Measurements from ENCODE around the gene CNTNAP5. TPM values are rescaled to one million over a fixed set of nuclear protein-coding genes. Genes with fewer than 3 reads are reported as not detected.

The CNTNAP5 gene
- total RNA-seq, 1 donor from 2014 or later = 5.0 TPM

- Mint-ChIP-seq H3K9me3 (no peaks in the 10 kb centered on the region), H3K4me3 (no peak overlapping the region), H3K4me1 (ENCODE audit: unreplicated experiment) (no peaks in the 10 kb centered on the region), H3K27me3 (peaks cover 29% of the 10 kb centered on the region), H3K36me3 (no peaks in the 10 kb centered on the region), H3K27ac (no peak overlapping the region)
- DNase-seq (ENCODE audit: extremely low spot score, unreplicated experiment) = no peak
- TF ChIP-seq CTCF (conservative IDR thresholded peaks at IDR 0.05) = peak; percentile 63
Measured at GRCh38 chr2:124018890-124019289, 6.2 kb upstream of the CNTNAP5 start.

- no peak overlapping the region for H3K27ac Mint-ChIP-seq
- peaks cover 20% of the 10 kb centered on the region for H3K4me1 Mint-ChIP-seq (ENCODE audit: unreplicated experiment)
- no peaks in the 10 kb centered on the region for H3K9me3 Mint-ChIP-seq
- TF ChIP-seq CTCF (conservative IDR thresholded peaks at IDR 0.05) = no peak
- H3K27me3 Mint-ChIP-seq = peaks cover 59% of the 10 kb centered on the region
- no peaks in the 10 kb centered on the region for H3K36me3 Mint-ChIP-seq
- peak overlapping the region; percentile 89 for H3K4me3 Mint-ChIP-seq
- no peak for DNase-seq (ENCODE audit: extremely low spot score, unreplicated experiment)
Measured at GRCh38 chr2:124024561-124025170, 421 bp upstream of the CNTNAP5 start.

GRCh38 chr2:124025891-124026434 is 876 bp downstream of the CNTNAP5 start:
- Mint-ChIP-seq H3K4me3 (peak overlapping the region; percentile 89), H3K9me3 (no peaks in the 10 kb centered on the region), H3K36me3 (no peaks in the 10 kb centered on the region), H3K4me1 (ENCODE audit: unreplicated experiment) (peaks cover 20% of the 10 kb centered on the region), H3K27ac (no peak overlapping the region), H3K27me3 (peaks cover 59% of the 10 kb centered on the region)
- TF ChIP-seq CTCF (conservative IDR thresholded peaks at IDR 0.05) = no peak
- DNase-seq (ENCODE audit: extremely low spot score, unreplicated experiment) = no peak

- Mint-ChIP-seq H3K9me3 (no peaks in the 10 kb centered on the region), H3K4me1 (ENCODE audit: unreplicated experiment) (peaks cover 20% of the 10 kb centered on the region), H3K36me3 (no peaks in the 10 kb centered on the region), H3K27me3 (peaks cover 55% of the 10 kb centered on the region), H3K27ac (no peak overlapping the region), H3K4me3 (peak overlapping the region; percentile 89)
- no peak for TF ChIP-seq CTCF (conservative IDR thresholded peaks at IDR 0.05)
- DNase-seq (ENCODE audit: extremely low spot score, unreplicated experiment) = no peak
Measured at GRCh38 chr2:124026503-124026902, 1.4 kb downstream of the CNTNAP5 start.

GRCh38 chr2:124027182-124027581 is 2.1 kb downstream of the CNTNAP5 start:
- H3K36me3 Mint-ChIP-seq = no peaks in the 10 kb centered on the region
- H3K9me3 Mint-ChIP-seq = no peaks in the 10 kb centered on the region

More at GRCh38 chr2:124027182-124027581, 2.1 kb downstream of the CNTNAP5 start:
- DNase-seq (ENCODE audit: extremely low spot score, unreplicated experiment) = no peak
- Mint-ChIP-seq H3K27me3 (peaks cover 51% of the 10 kb centered on the region), H3K4me3 (peak overlapping the region; percentile 89), H3K27ac (no peak overlapping the region), H3K4me1 (ENCODE audit: unreplicated experiment) (peaks cover 20% of the 10 kb centered on the region)
- TF ChIP-seq CTCF (conservative IDR thresholded peaks at IDR 0.05) = peak; percentile 85

Data from type B pancreatic cell (in vitro differentiated cells).